GM18499 (cell line): ENCODE results near the gene LYPLAL1.
"Not testable (repeated sequence)": the region's sequence is repeated elsewhere in the genome, so short reads cannot be mapped to it uniquely, and the experiment has no call there.

Experiments used
- ATAC-seq: cut with Tn5 transposase; IDR thresholded peaks from one replicate; pipeline ENCODE4 v1.9.1; 2021; ENCODE audit warnings: moderate number of reproducible peaks; ENCODE audit not compliant: insufficient read depth, unreplicated experiment

LYPLAL1 gene

GRCh38 chr1:219206350-219206749 is 32.7 kb downstream of the LYPLAL1 start:
- ATAC-seq, result no peak

GRCh38 chr1:219209578-219209977 is 35.9 kb downstream of the LYPLAL1 start:
- no peak for ATAC-seq

GRCh38 chr1:219210067-219210466 is 36.4 kb downstream of the LYPLAL1 start:
- no peak for ATAC-seq

- ATAC-seq, result no peak
These were observed 41.8 kb downstream of the LYPLAL1 start for GRCh38 chr1:219215477-219215876.

- ATAC-seq, result peak; percentile 85
These were observed 47.3 kb downstream of the LYPLAL1 start for GRCh38 chr1:219220945-219221344.

- ATAC-seq, result no peak
These were observed 49.8 kb downstream of the LYPLAL1 start for GRCh38 chr1:219223496-219223895.

- ATAC-seq, result no peak
These were observed 52.5 kb downstream of the LYPLAL1 start for GRCh38 chr1:219226196-219226595.

- no peak for ATAC-seq
These were observed 53.8 kb downstream of the LYPLAL1 start for GRCh38 chr1:219227360-219228057.

- no peak for ATAC-seq
These were observed 54.4 kb downstream of the LYPLAL1 start for GRCh38 chr1:219228058-219228419.

GRCh38 chr1:219232890-219233289 is 59.2 kb downstream of the LYPLAL1 start:
- no peak for ATAC-seq

- no peak for ATAC-seq
These were observed 62.3 kb downstream of the LYPLAL1 start for GRCh38 chr1:219235903-219236481.

- ATAC-seq, result no peak
These were observed 63.4 kb downstream of the LYPLAL1 start for GRCh38 chr1:219236933-219237610.

- ATAC-seq, result no peak
These were observed 65.8 kb downstream of the LYPLAL1 start for GRCh38 chr1:219239518-219239917.

- no peak for ATAC-seq
These were observed 71.2 kb downstream of the LYPLAL1 start for GRCh38 chr1:219244864-219245263.

GRCh38 chr1:219247441-219247840 is 73.8 kb downstream of the LYPLAL1 start:
- ATAC-seq, result no peak

- ATAC-seq, result not testable (repeated sequence)
These were observed 76.8 kb downstream of the LYPLAL1 start for GRCh38 chr1:219250468-219250867.

GRCh38 chr1:219257751-219258150 is 84.1 kb downstream of the LYPLAL1 start:
- ATAC-seq, result no peak

- no peak for ATAC-seq
These were observed 87.8 kb downstream of the LYPLAL1 start for GRCh38 chr1:219261454-219261853.
